SK-N-SH treated with all-trans-retinoic acid at 6 μM for 48 hours (cell line): Measurements from ENCODE around the gene RNASET2.

ENCODE experiments used
- ARNTL ChIP-seq: fragments of 450-650 bp; formaldehyde crosslinking; IDR thresholded peaks from 2 replicates; pipeline ENCODE4 v1.5.0; 2020; ENCODE audit warnings: low read depth, mild to moderate bottlenecking, moderate library complexity, borderline replicate concordance
- BACH2 ChIP-seq: fragments of 250-450 bp; sonication (Bioruptor Pico); IDR thresholded peaks from 2 replicates; pipeline ENCODE4 v1.9.0; 2021; ENCODE audit warnings: mild to moderate bottlenecking, borderline replicate concordance
- ESRRG ChIP-seq: fragments of 250-450 bp; sonication (Bioruptor Pico); IDR thresholded peaks from 2 replicates; pipeline ENCODE4 v1.6.1; 2021; ENCODE audit warnings: mild to moderate bottlenecking
- OSR1 ChIP-seq: fragments of 250-450 bp; sonication (Bioruptor Pico); IDR thresholded peaks from 2 replicates; pipeline ENCODE4 v1.8.0; 2022; ENCODE audit warnings: moderate library complexity, mild to moderate bottlenecking, inconsistent platforms
- RARB ChIP-seq: fragments of 250-450 bp; sonication (Bioruptor Pico); IDR thresholded peaks from 2 replicates; pipeline ENCODE4 v1.8.0; 2021; ENCODE audit warnings: mild to moderate bottlenecking, moderate library complexity
- SNAI2 ChIP-seq: fragments of 250-450 bp; sonication (Bioruptor Pico); IDR thresholded peaks from 2 replicates; pipeline ENCODE4 v1.5.0; 2020; ENCODE audit warnings: mild to moderate bottlenecking, moderate library complexity
- TCF4 ChIP-seq: fragments of 250-450 bp; sonication (Bioruptor Pico); IDR thresholded peaks from 2 replicates; pipeline ENCODE4 v1.8.0; 2021; ENCODE audit warnings: mild to moderate bottlenecking, moderate library complexity, borderline replicate concordance
- ZFP3 ChIP-seq: fragments of 250-450 bp; sonication (Bioruptor Pico); IDR thresholded peaks from 2 replicates; pipeline ENCODE4 v1.5.0; 2020; ENCODE audit warnings: mild to moderate bottlenecking, moderate library complexity
- ZNF8 ChIP-seq: fragments of 450-650 bp; formaldehyde crosslinking; IDR thresholded peaks from 2 replicates; pipeline ENCODE4 v1.5.0; 2020; ENCODE audit warnings: mild to moderate bottlenecking, moderate library complexity
- TF ChIP-seq, protein P1 (sequence below): fragments of 250-450 bp; sonication (Bioruptor Pico); IDR thresholded peaks from 2 replicates; pipeline ENCODE4 v1.8.0; 2020; ENCODE audit warnings: mild to moderate bottlenecking, moderate library complexity, borderline replicate concordance

DNA sequence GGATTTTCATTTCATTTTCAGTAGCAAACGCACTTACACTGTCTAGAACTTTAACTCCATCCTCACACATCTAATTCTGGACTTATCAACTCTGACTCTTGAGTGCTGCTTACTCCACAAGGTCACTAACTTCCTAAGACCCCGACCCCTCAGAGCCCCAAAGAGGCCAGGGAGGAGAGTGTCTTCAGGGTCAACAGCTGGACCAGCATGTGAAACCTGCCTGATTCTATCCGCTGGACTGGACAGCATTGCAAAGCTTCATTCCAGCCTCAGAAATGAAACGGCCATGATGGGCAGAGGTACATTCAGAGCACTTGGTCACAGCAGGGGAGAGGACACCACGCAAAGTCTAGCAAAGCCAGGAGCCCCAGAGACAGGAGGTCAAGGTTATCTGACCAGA lies 9.1 kb downstream of the RNASET2 start:
- TF ChIP-seq SNAI2 (CRISPR knock-in tag) (no peak), ARNTL (CRISPR knock-in tag) (no peak), BACH2 (CRISPR knock-in tag) (no peak), ZFP3 (no peak), ZNF8 (CRISPR knock-in tag) (no peak), RARB (CRISPR knock-in tag) (no peak), TCF4 (CRISPR knock-in tag) (no peak), OSR1 (CRISPR knock-in tag) (no peak), ESRRG (CRISPR knock-in tag) (no peak)
- TF ChIP-seq, protein P1, sequence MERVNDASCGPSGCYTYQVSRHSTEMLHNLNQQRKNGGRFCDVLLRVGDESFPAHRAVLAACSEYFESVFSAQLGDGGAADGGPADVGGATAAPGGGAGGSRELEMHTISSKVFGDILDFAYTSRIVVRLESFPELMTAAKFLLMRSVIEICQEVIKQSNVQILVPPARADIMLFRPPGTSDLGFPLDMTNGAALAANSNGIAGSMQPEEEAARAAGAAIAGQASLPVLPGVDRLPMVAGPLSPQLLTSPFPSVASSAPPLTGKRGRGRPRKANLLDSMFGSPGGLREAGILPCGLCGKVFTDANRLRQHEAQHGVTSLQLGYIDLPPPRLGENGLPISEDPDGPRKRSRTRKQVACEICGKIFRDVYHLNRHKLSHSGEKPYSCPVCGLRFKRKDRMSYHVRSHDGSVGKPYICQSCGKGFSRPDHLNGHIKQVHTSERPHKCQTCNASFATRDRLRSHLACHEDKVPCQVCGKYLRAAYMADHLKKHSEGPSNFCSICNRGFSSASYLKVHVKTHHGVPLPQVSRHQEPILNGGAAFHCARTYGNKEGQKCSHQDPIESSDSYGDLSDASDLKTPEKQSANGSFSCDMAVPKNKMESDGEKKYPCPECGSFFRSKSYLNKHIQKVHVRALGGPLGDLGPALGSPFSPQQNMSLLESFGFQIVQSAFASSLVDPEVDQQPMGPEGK (CRISPR knock-in tag): no peak
